ENCODE measurements around the gene EXOSC1.

- TF ChIP-seq CTCF (IDR thresholded peaks at IDR 0.05), result no peak
- TF ChIP-seq POLR2A (IDR thresholded peaks at IDR 0.05), result no peak
- no peak for TF ChIP-seq POLR2AphosphoS5 (IDR thresholded peaks at IDR 0.05)
These were observed 52.7 kb downstream of the EXOSC1 start for GRCh38 chr10:97393034-97393573.

Data from sigmoid colon (tissue), 4 donors.